Measurements from ENCODE around the gene ERAL1.
"Not testable (repeated sequence)": the region's sequence is repeated elsewhere in the genome, so short reads cannot be mapped to it uniquely, and the experiment has no call there.

ERAL1 gene

DNA sequence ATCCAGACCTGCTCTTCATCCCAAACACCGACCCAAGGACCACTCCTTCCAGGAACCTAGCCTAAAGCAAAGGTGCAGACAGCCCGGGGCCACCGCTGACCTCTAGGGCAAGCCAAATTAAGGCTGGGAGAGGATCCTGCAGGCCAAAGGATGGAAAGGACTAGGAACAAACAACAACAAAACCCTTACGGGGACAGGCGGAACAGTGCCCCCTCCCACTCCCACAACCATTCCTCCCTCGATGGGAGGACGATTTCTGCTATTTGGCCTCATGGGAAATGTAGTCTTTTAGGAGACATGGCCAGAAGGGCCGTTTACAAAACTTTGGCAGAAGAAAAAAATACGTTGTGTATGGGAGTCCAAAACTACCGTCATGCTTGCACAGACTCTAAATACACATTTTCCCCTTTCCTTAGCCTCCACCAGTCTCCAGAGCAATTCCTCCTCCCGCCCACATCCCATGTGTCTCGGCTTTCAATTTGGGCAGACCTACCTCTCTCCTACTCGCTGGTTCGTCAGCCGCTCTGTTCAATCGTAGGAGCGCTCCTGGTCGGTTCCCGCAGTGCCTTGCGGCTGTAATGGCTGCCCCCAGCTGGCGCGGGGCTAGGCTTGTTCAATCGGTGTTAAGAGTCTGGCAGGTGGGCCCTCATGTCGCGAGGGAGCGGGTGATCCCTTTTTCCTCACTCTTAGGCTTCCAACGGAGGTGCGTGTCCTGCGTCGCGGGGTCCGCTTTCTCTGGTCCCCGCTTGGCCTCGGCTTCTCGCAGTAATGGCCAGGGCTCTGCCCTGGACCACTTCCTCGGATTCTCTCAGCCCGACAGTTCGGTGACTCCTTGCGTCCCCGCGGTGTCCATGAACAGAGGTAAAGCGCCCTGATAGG, at the start of gene ERAL1:
Gene ERAL1, plus strand, starts transcription at position 560 of the 879 bp plus-strand sequence. Its CDS starts 19 bp downstream, at position 579.
- DNase-seq, result peak; percentile 60 to 66 (median 64)

DNA sequence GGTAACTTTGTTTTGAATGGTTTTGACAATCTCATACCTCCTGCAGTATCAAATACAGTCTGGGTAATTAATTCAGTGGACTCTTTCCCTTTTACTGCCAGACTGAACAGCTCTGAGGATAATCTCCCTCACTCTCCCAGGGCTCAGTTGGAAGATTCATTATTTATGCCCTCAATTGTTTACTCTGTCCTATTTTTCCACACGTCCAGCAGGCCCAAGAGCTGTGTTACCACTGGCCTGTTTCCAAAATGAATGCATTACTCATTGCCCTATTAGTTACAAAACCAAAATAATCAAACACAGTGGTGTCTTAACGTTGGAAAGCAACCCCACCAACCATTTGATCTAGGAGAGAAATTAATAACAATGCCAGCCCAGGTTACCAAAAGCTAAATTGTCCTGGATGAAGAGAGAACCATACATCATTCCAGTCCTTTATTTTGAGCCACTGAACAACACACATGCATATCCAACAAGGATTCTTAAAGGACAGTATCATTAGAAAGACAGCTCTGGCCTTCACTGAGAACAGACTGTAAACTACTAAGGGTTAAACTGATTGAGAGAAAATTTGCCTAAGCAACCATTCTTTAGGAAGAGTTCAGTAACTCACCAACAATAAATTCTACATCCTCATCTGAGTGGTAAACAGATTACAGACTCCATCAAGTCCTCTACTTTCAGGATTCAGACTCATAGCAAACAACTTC, 46.7 kb upstream of the ERAL1 start:
- DNase-seq, result no peak

DNA sequence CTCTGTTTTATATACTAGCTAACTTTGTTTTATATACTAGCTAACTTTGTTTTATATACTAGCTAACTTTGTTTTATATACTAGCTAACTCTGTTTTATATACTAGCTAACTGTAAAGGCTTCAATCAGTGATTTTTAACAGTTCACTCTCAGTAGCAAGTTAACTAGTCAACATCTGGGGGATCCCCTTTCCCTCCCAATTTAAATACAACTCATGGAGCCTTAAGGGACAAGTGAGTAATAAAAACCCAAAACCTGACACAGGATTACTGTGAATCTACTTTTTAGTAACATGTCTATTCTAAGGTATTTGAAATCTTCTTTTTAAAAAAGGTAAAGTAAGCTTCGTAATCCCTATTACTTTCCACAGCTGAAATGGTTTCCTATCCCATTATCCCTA, 44.4 kb upstream of the ERAL1 start:
- DNase-seq, result no peak

DNA sequence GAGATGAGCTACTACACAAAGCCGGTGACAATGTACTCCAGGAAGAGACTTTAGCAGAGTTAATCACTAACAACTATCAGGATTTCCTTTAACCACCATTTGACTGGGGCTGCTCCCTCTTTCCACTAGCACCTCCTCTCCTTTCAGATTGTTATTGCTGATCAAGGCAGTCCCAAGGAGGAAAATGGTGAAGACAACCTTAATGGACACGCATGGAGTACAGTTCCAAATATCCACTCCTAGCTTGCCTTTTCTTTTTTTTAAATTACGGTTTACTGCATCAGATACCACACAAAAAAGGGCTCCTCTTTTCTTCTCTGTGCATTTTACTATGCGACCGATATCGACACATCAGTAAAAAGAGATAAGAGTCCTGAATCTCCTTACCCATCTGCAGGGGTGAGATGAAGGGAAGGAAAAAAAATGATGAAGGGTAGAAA, 43.1 kb upstream of the ERAL1 start:
- no peak for DNase-seq

DNA sequence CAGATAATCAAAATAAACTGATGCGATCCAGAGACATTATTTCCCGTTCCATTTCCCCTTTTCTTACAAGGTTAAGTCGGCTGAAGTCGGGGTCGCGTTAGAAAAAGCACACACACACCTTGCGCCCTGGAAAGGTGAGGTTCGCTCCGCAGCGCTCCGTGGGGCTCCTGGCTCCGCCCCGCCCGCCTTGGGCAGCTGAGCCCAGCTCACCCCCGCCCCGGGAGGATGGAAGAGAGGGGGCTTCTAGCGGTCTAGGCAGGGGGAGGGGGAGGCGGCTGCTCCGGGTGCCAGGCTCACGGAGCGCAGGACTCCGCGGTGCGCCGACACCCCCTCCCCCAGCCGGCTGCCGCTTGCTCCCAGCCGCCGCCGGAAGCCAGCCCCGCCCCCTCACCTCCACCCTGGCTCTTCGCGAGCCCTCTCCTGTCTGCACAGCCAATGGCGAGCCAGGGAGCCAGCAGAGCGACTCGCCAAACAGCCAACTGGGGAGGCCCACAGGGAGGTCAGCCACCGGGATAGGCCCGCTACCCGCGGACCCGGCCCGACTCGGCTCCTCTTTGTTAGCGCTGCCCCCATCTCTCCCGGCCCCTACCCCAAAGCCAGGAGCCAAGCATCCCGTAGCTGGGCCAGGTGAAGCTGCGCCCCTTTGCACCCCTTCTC, 42.6 kb upstream of the ERAL1 start:
- peak; percentile 84 to 95 (median 90) for DNase-seq

DNA sequence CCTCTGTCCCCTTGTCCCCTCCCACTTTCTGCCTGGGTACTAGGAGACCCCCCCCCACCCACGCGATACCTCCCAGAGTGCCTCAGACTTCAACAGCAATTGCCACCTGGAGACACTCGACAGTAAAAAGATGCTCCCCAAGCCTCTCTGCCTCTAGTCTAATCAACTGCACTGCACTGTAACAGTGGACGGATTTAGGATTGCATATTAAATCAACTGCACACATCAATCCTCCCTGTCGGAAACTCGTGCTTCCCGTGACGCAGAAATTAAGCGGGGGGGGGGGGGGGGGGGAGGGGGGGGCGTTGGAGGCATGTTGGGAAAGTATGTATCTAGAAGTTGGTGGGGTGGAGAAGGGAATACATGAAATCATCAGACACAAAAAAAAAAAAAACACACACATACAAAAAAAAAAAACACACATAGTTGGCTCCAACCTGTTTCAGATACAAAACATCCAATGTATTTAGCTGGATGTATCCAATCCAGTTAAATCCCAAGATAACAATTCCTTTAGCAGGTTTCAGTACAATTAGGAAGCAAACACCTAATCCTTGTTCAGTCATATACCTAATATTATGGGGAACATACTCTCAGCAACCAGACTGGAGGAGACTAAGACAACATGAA, 42.0 kb upstream of the ERAL1 start:
- DNase-seq, result peak in 1 of 4 experiments; percentile 36

DNA sequence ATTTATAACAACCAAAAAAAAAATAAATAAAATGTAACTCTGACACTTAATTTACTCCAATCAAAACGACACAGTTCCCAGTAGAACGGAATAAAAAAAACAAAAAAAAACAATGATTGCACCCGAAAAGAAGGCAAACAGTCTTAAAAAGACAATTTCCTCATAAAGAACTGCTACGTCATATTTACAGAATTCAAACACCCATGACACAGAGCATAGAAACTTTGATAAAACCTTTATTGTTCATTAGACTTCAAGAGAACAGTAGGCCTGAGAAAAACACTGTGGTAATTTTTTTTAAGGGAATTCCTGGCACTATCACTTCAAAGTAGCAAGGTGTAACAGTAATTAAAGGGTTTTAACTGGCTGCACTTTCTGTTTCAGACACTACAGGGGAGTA, 38.3 kb upstream of the ERAL1 start:
- DNase-seq, result no peak

DNA sequence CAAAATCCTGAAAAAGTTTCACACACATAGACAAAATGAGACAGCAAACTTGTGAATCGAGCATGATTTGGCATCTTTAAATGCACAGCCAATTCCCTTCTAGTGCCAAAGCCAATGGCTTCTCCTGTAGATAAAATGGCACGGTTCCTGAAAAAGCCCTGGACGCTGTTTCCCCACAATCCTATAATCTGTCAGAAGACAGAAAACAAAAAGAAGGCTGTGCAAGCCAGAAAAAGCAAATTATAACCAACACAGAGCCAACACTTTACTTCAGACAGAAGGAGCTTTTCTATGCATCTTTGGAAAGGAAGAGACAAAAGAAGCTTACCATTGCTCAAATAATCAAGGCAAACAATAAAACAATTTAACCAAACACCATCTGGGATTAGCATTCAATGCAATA, 36.0 kb upstream of the ERAL1 start:
- DNase-seq, result no peak

DNA sequence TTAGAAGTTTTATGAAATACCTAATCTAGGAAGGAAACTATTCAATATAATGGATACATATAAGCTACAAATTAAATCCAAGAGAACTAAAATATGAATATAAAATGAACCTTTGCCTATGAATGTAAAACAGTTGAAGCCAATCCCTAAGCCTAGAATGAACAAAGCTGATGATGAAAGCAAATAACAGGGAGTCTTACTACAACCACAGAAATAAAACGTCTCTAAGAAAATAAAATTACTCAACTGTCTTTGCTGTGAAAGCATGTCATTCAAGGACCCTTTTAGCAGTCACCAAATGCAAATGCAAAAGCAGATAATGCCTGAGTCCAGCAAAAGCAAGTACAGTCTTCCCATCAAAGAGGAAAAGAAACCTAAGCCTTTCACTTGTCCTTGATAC, 35.2 kb upstream of the ERAL1 start:
- DNase-seq, result no peak

DNA sequence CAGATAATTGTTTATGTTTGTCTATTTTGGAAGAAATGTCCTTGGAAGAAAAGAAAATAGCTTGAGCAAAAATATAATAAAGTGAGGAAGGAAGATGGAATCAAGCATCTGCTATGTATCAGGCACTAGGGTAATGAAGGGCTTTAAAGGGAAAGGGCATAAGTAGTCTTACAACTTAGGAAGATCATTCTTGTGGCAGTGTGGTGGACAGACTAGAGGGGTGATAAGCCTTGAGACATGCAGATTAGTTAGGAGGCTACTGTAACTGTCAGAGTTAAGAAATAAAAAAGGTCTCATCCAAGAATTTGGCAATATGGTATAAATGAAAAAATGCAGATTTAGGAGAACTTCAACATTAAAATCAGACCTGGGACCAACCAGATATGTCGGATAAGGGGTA, 27.1 kb upstream of the ERAL1 start:
- DNase-seq, result no peak

DNA sequence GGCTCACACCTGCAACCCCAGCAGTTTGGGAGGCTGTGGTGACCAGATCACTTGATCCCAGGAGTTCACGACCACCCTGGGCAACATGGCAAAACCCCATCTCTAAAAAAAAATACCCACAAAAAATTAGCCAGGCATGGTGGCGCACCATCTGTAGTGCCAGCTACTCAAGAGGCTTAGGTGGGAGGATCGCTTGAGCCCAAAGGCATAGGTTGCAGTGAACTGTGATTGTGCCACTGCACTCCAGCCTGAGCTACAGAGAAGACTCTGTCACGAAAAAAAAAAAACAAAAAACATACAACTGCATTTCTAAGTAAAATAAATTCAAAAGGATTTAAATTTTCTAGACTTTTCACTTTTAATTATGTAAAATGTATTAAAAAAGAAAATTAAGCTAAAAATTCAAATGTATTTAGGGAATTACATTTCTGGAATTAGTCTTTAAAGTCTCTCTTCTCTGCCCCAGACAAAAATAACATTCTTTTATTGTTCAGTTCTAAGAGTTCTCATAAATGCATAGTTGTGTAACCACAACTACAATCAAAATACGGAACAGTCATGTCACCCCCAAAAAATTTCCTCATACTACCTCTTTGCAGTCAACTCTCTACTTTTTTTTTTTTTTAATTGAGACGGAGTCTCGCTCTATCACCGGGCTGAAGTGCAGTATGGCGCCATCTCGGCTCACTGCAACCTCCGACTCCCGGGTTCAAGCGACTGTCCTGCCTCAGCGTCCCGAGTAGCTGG, 26.3 kb upstream of the ERAL1 start:
- no peak for DNase-seq

DNA sequence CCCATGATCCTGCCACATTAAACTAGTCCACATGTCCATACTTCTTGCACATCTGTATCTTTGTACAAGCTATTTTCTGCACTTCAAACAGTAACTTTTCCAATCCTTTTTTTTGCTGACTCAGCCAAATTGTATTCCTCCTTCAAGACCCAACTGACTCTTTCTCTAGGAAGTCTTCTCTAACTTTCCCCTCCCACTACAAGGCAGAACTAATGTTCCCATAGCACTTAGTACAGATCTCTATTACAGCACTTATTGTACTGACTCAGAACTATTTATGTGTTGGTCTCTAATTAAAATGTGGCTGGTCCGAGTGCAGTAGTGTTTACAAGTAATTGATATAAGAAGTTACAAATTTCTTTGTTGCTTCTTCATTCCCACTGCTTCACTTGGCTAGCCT, 20.4 kb upstream of the ERAL1 start:
- DNase-seq, result no peak

DNA sequence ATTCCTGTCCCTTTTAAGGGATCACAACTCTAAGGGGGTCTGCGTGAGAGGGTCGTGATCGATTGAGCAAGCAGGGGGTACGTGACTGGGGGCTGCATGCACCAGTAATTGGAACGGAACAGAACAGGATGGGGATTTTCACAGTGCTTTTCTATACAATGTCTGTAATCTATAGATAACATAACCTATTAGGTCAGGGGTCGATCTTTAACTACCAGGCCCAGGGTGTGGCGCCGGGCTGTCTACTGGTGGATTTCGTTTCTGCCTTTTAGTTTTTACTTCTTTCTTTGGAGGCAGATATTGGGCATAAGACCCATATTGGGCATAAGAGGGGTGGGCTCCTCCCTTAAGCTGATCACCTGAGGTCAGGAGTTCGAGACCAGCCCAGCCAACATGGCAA, 18.3 kb upstream of the ERAL1 start:
- not testable (repeated sequence) for DNase-seq

DNA sequence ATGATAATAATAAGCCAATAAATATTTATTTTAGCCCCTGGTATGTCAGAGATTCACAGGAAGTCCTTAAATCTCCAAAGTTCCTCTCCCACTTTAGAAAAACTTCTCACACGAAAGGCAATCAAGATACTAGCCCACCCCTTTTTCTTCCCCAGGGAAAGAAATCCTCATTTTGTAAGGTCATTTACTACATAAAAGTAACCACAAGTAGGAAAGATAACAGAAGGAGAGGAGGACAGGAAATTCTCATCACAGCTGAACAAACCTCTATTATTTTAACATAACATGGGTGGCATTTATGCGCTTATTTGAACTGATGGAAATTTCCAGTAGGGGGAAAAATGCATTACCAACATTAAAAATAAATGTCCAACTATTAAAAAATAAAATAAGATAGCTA, 15.6 kb upstream of the ERAL1 start:
- DNase-seq, result no peak

DNA sequence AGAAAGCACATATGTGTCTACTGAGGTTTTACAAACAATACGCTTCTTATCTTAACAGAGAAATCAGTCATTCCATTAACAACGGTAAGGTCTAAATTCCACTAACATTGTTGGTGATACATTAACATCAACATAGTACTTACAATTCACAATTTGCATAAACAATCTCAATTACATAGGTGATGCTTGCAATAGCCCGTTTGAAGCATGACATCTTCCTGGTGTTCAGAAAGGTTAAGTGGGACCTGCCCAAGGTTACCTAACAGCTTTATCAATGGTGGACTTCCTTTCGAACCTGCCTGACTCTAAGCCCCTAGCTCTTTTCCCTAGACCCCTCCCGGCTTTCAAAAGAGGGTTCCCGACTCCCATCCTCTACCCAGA, 12.9 kb upstream of the ERAL1 start:
- no peak for DNase-seq

DNA sequence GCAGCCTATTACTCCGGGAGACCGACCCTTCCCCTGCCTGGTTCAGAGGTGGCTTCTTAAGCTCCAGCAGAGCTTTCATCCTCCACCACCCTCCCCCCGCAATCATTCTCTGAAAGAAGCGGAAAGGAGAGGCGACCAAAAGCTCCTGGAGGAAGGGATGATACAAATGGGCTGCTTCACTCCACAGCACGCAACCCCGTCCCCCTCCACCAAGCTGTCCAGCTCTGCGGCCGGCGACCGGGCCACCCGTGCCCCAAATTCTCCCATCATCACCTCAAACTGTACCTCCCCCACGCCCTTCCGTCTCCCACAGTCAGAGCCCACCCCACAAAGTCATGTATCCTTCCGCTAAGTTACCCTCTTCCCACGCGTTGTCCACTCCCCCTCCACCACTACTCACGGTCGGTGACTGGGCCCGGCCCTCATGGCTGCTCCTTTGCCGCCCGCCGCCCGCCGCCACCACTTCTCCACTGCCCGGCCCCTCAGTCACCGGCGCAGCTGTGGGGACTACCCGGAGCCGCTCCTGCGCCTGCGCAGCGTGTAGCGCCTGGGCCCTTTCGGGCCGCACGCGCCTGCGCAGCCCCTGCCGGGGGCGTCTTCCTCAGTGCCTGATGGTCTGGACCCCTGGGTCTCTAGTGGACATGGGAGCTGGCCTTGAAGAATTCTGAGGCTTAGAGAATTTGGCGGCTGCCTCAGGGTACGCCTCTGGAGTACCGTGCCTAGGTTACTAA, 12.4 kb upstream of the ERAL1 start, which contains the start of gene FAM222B:
Gene FAM222B, minus strand, starts transcription at position 509 of the 731 bp plus-strand sequence. CDS start 76,123 bp downstream, outside the sequence.
- DNase-seq, result peak; percentile 68 to 78 (median 74)

DNA sequence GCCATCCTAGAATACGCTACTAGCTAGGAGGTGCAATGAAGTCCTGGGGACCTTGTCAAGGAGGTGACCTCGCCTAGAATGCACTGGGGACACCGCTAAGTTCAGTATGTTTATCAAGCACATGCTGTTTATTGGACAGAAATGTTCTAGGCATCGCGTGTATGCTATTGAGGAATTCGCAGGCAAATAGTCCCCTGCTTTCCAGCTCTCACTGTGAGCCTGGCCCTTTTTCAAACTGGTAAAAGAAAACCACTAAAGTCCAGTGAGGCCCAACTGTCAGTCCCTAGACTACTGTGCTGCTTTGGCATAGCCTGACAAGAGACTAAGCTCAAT, 11.0 kb upstream of the ERAL1 start:
- DNase-seq, result no peak

DNA sequence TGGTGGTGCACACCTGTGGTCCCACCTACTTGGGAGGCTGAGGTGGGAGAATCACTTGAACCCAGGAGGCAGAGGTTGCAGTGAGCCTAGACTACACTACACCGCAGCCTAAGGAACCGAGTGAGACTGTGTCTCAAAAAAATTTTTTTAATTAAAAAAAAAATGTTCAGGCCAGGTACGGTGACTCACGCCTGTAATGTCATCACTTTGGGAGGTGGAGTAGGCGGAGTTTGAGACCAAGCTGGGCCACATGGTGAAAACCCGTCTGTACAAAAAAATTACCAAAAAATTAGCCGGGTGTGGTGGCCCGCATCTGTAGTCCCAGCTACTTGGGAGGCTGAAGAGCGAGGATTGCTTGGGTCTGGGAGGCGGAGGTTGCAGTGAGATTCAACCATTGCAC, 8.6 kb upstream of the ERAL1 start:
- no peak for DNase-seq

DNA sequence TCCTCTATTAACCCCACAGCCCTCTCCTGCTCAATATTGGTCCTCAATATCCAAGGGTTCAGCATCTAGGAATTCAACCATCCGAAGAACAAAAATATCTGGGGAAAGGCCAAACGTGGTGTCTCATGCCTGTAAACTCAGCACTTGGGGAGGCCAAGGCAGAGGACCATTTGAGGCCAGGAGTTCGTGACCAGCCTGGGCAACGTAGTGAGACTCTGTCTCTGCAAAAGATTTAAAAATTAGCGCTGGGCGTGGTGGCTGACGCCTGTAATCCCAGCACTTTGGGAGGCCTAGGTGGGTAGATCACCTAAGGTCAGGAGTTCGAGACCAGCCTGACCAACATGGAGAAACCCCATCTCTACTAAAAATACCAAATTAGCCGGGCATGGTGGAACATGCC, 8.1 kb upstream of the ERAL1 start:
- not testable (repeated sequence) for DNase-seq

DNA sequence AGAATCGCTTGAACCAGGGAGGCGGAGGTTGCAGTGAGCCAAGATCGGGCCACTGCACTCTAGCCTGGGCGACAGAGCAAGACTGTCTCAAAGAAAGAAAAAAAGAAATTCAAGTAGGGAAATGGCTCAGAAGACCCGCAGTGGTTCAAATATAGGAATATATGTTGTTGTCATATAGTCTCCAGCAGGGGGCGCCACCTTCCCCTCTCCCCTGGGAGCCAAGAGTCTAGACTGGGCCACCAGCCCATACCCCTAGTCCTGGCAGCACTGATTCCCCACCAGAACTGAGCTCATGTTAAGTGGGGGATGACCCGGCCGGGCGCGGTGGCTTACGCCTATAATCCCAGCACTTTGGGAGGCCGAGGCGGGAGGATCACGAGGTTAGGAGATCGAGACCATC, 6.1 kb upstream of the ERAL1 start:
- DNase-seq, result peak in 3 of 4 experiments; percentile 25 to 32 (median 29)

DNA sequence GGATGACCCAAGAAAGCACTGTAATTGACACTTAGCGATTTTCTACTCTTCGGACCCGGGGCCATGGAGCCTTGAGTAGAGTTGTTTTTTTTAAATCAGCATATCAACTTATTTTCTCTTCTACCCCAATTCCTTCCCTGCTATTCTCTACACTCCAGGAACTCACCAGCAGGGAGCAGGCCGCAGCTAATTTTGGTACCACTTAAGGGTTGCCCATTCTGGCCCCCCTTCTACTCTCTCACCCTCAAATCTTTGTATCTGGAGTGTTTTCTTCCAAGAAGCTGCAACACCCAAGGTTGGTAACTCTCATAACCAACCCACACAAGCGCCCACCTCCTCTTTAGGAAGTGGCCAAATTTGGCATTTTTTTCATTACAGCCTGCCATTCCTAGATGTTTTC, 5.5 kb upstream of the ERAL1 start:
- DNase-seq, result no peak

DNA sequence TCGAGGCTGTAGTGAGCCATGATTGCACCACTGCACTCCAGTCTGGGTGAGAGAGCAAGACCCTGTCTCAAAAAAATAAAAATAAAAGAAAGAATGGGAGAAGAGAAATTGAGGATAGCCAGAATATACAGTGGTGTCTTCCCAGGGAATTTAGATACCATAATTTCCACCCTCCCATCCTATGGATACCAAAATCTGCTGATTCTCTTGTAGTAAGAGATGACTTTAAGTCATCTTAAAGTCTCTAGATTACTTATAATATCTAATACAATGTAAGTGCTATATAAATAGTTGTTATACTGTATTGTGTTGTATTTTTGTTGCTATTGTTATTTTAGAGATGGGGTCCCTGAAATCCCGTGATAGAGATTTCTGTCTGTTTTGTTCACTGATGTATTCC, 1.5 kb upstream of the ERAL1 start:
- no peak for DNase-seq
